OCI-LY3 (cell line): Measurements from ENCODE around the gene MAGEB17.

Experiments
- CTCF ChIP-seq: fragments of 200-600, 300-600 bp; sonication (generic); IDR thresholded peaks from 2 replicates; pipeline ENCODE4 v1.5.1; 2014; ENCODE audit warnings: antibody characterized with exemption, low read length, low read depth
- EZH2phosphoT487 ChIP-seq: fragments of 200-600 bp; shearing (Covaris generic); IDR thresholded peaks from 2 replicates; pipeline ENCODE4 v1.6.1; 2018; ENCODE audit warnings: antibody characterized with exemption, mixed run types, low read depth

- no peak for TF ChIP-seq CTCF
- TF ChIP-seq EZH2phosphoT487 = no peak
Measured at GRCh38 chrX:16162391-16162790, 4.9 kb upstream of the MAGEB17 start.
